Activated CD8-positive, alpha-beta memory T cell treated with anti-CD3 and anti-CD28 coated beads, Interleukin-2, amount 10 ng/mL, durations not matched to agents 7 days and 5 days (primary cell): Measurements from ENCODE around the gene MYO3B. TPM values are rescaled to one million over a fixed set of nuclear protein-coding genes. Genes with fewer than 3 reads are reported as not detected.

Experiments used
- ATAC-seq: fragments of 150-1000 bp; cut with Tn5 transposase; one replicate; pipeline ENCODE4 v1.10.0; 2021; ENCODE audit warnings: moderate library complexity
- CTCF ChIA-PET: fragments of 350-600 bp; sonication (Branson Sonifier 250); formaldehyde crosslinking; loops from one replicate; lab custom pipeline; 2021; ENCODE audit warnings: antibody characterized with exemption; lab: Charles Lee
- DNase-seq: peaks from one replicate; pipeline ENCODE4 v3.0.0-alpha.2; 2020
- H3K27ac Mint-ChIP-seq: one replicate; pipeline ENCODE4 v1.8.0; 2021; ENCODE audit warnings: mild to moderate bottlenecking, mixed read lengths
- H3K27me3 Mint-ChIP-seq: one replicate; pipeline ENCODE4 v1.8.0; 2021; ENCODE audit warnings: mixed read lengths
- H3K36me3 Mint-ChIP-seq: one replicate; pipeline ENCODE4 v1.8.0; 2021; ENCODE audit warnings: mild to moderate bottlenecking, mixed read lengths
- H3K4me1 Mint-ChIP-seq: one replicate; pipeline ENCODE4 v1.8.0; 2021; ENCODE audit warnings: mixed read lengths
- H3K4me3 Mint-ChIP-seq: one replicate; pipeline ENCODE4 v1.8.0; 2021; ENCODE audit warnings: mild to moderate bottlenecking, moderate library complexity, mixed read lengths
- H3K9me3 Mint-ChIP-seq: one replicate; pipeline ENCODE4 v1.8.0; 2022; ENCODE audit warnings: low read depth, mixed read lengths
- total RNA-seq, 2 experiments: library from RNA; stranded (reverse); gene quantifications; one replicate each; pipeline ENCODE4 v1.2.3, GENCODE V29; 2021

Gene MYO3B
- total RNA-seq, 2 experiments from 2014 or later: 0.23 to 0.38 TPM

GRCh38 chr2:170240629-170241028 lies 62.7 kb downstream of the MYO3B start:
- Mint-ChIP-seq H3K4me1 (no peaks in the 10 kb centered on the region), H3K27me3 (peaks cover 50% of the 10 kb centered on the region)
- ATAC-seq: no peak

DNA sequence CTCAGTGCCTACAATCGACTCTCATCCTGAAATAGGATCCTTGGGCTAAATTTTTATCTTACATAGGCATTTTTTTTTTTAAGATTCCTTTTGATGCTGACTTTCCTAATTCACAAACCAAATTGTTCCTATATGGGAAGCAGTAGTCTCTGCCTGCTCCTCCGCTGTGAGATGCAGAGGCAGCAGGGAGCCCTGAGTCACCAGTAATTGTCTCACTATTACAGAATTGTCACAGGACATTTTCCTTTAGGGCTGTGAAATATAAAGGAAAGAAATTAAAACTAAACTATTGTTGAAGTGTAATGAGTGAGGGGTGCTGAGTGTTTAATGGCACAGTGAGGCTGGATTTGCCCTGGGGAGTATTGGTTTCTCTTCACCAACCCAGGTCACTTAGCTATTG lies 63.8 kb downstream of the MYO3B start:
- no peak overlapping the region for H3K4me3 Mint-ChIP-seq
- H3K27ac Mint-ChIP-seq: no peak overlapping the region
- H3K36me3 Mint-ChIP-seq: no peaks in the 10 kb centered on the region
- no peaks in the 10 kb centered on the region for H3K4me1 Mint-ChIP-seq
- no peaks in the 10 kb centered on the region for H3K9me3 Mint-ChIP-seq
- CTCF ChIA-PET: no interaction called here
- H3K27me3 Mint-ChIP-seq: peaks cover 50% of the 10 kb centered on the region
- DNase-seq: no peak
- no peak for ATAC-seq

More at GRCh38 chr2:170240629-170241028, 62.7 kb downstream of the MYO3B start:
- H3K9me3 Mint-ChIP-seq: no peaks in the 10 kb centered on the region
- no peak overlapping the region for H3K27ac Mint-ChIP-seq
- DNase-seq: no peak
- CTCF ChIA-PET: interaction anchor here (0.6 kb wide), 1 partner anchor 586 kb away, joined by 3 read pairs; no protein-coding TSS in a partner anchor
- no peaks in the 10 kb centered on the region for H3K36me3 Mint-ChIP-seq
- H3K4me3 Mint-ChIP-seq: no peak overlapping the region

- ATAC-seq (no peak), DNase-seq (no peak)
- no peaks in the 10 kb centered on the region for H3K36me3 Mint-ChIP-seq
- no peak overlapping the region for H3K27ac Mint-ChIP-seq
- H3K4me3 Mint-ChIP-seq: no peak overlapping the region
- H3K9me3 Mint-ChIP-seq: no peaks in the 10 kb centered on the region
- peaks cover 45% of the 10 kb centered on the region for H3K27me3 Mint-ChIP-seq
- CTCF ChIA-PET: no interaction called here
- H3K4me1 Mint-ChIP-seq: no peaks in the 10 kb centered on the region
Observed at GRCh38 chr2:170243118-170243837, 65.3 kb downstream of the MYO3B start.

GRCh38 chr2:170243898-170244297 lies 66.0 kb downstream of the MYO3B start:
- Mint-ChIP-seq H3K4me3 (no peak overlapping the region), H3K4me1 (no peaks in the 10 kb centered on the region), H3K27me3 (peaks cover 43% of the 10 kb centered on the region), H3K27ac (no peak overlapping the region), H3K9me3 (no peaks in the 10 kb centered on the region), H3K36me3 (no peaks in the 10 kb centered on the region)
- CTCF ChIA-PET: no interaction called here
- ATAC-seq (no peak), DNase-seq (no peak)

GRCh38 chr2:170244555-170244954 lies 66.6 kb downstream of the MYO3B start:
- no peaks in the 10 kb centered on the region for H3K36me3 Mint-ChIP-seq
- no peaks in the 10 kb centered on the region for H3K9me3 Mint-ChIP-seq
- H3K4me3 Mint-ChIP-seq: no peak overlapping the region
- H3K4me1 Mint-ChIP-seq: no peaks in the 10 kb centered on the region
- ATAC-seq (no peak), DNase-seq (no peak)
- CTCF ChIA-PET: no interaction called here
- H3K27ac Mint-ChIP-seq: no peak overlapping the region
- peaks cover 39% of the 10 kb centered on the region for H3K27me3 Mint-ChIP-seq

- Mint-ChIP-seq H3K36me3 (no peaks in the 10 kb centered on the region), H3K27ac (no peak overlapping the region), H3K4me1 (no peaks in the 10 kb centered on the region), H3K4me3 (no peak overlapping the region), H3K9me3 (no peaks in the 10 kb centered on the region), H3K27me3 (peaks cover 36% of the 10 kb centered on the region)
- DNase-seq (no peak), ATAC-seq (no peak)
- CTCF ChIA-PET: no interaction called here
Observed at GRCh38 chr2:170245312-170245711, 67.4 kb downstream of the MYO3B start.

DNA sequence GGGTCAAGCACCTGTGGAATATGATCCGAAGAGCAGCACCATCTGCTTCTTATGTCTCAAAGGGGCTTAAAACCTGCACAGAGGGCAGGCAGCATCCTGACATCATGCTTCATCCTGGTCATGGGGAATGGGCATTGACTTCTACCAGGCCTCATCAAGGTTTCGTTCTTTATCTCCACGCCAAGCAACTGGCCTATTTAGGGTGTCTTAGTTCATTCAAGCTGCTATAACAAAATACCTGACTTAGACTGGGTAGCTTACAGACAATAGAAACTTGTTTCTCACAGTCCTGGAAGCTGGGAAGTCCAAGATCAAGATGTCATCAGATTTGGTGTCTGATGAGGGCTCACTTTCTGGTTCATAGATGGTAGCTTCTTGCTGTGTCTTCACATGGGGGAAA lies 69.4 kb downstream of the MYO3B start:
- Mint-ChIP-seq H3K9me3 (no peaks in the 10 kb centered on the region), H3K27me3 (peaks cover 22% of the 10 kb centered on the region)

GRCh38 chr2:170247882-170248393 lies 70.0 kb downstream of the MYO3B start:
- CTCF ChIA-PET: no interaction called here
- Mint-ChIP-seq H3K36me3 (no peaks in the 10 kb centered on the region), H3K4me1 (no peaks in the 10 kb centered on the region), H3K4me3 (no peak overlapping the region), H3K27me3 (peaks cover 23% of the 10 kb centered on the region), H3K9me3 (no peaks in the 10 kb centered on the region), H3K27ac (no peak overlapping the region)
- DNase-seq (no peak), ATAC-seq (no peak)

More for the DNA sequence above, 69.4 kb downstream of the MYO3B start:
- Mint-ChIP-seq H3K4me1 (no peaks in the 10 kb centered on the region), H3K4me3 (no peak overlapping the region), H3K36me3 (no peaks in the 10 kb centered on the region), H3K27ac (no peak overlapping the region)
- CTCF ChIA-PET: no interaction called here
- no peak for DNase-seq
- ATAC-seq: no peak

GRCh38 chr2:170248574-170249393 lies 70.8 kb downstream of the MYO3B start:
- Mint-ChIP-seq H3K27me3 (peaks cover 22% of the 10 kb centered on the region), H3K27ac (no peak overlapping the region), H3K4me3 (no peak overlapping the region), H3K36me3 (no peaks in the 10 kb centered on the region), H3K9me3 (no peaks in the 10 kb centered on the region), H3K4me1 (no peaks in the 10 kb centered on the region)
- DNase-seq (no peak), ATAC-seq (no peak)
- CTCF ChIA-PET: no interaction called here

GRCh38 chr2:170249761-170250160 lies 71.8 kb downstream of the MYO3B start:
- CTCF ChIA-PET: no interaction called here
- Mint-ChIP-seq H3K27ac (no peak overlapping the region), H3K4me3 (no peak overlapping the region), H3K36me3 (no peaks in the 10 kb centered on the region), H3K4me1 (no peaks in the 10 kb centered on the region), H3K27me3 (peaks cover 19% of the 10 kb centered on the region), H3K9me3 (no peaks in the 10 kb centered on the region)
- no peak for ATAC-seq
- no peak for DNase-seq

DNA sequence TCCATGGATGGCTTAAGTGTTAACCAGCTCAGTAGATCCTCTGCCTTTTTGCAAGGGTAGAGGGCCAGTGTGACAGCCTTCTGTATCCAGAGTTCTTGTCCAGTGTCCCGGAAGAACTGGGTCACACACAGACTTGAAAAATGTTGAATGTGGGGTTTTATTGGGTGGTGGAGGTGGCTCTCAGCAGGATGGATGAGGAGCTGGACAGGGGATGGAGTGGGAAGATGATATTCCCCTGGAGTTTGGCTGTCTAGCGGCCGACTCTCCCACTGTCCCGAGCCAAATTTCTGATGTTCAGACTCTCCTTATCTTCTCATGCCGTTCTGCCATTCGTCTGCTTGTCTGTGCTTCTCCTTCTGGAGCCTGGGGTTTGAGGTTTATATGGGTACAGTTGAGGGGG lies 72.6 kb downstream of the MYO3B start:
- Mint-ChIP-seq H3K36me3 (no peaks in the 10 kb centered on the region), H3K27ac (no peak overlapping the region), H3K9me3 (no peaks in the 10 kb centered on the region), H3K4me3 (no peak overlapping the region), H3K4me1 (no peaks in the 10 kb centered on the region), H3K27me3 (peaks cover 19% of the 10 kb centered on the region)
- ATAC-seq (no peak), DNase-seq (no peak)
- CTCF ChIA-PET: no interaction called here

DNA sequence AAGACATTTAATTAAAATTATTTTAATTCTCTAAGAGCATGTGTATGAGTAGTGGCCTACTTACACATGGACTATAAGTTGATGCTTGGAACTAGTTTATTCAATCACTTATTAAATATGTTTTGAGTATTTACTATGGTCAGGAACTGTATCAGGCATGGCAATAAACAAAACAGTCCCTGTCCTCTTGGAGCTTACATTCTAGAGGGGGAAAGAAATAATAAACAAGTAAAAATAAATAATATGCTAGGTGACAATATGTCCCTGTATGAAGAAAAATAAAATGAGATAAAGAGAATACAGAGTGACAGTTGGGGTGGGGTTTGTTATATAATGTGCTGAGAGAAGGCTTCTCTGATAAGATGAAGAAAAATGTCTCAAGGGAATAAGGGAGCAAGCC lies 74.5 kb downstream of the MYO3B start:
- no peak for ATAC-seq
- CTCF ChIA-PET: no interaction called here
- no peaks in the 10 kb centered on the region for H3K4me1 Mint-ChIP-seq
- H3K36me3 Mint-ChIP-seq: no peaks in the 10 kb centered on the region
- H3K27ac Mint-ChIP-seq: no peak overlapping the region
- no peak for DNase-seq
- peaks cover 22% of the 10 kb centered on the region for H3K27me3 Mint-ChIP-seq
- H3K9me3 Mint-ChIP-seq: no peaks in the 10 kb centered on the region
- H3K4me3 Mint-ChIP-seq: no peak overlapping the region

GRCh38 chr2:170253721-170254230 lies 75.8 kb downstream of the MYO3B start:
- Mint-ChIP-seq H3K27ac (no peak overlapping the region), H3K9me3 (no peaks in the 10 kb centered on the region), H3K4me1 (no peaks in the 10 kb centered on the region), H3K27me3 (peaks cover 27% of the 10 kb centered on the region), H3K36me3 (no peaks in the 10 kb centered on the region), H3K4me3 (no peak overlapping the region)
- ATAC-seq (no peak), DNase-seq (no peak)
- CTCF ChIA-PET: no interaction called here
